A172 (cell line): ENCODE data around the gene CDSN. TPM values are rescaled to one million over a fixed set of nuclear protein-coding genes. Genes with fewer than 3 reads are reported as not detected.

ENCODE experiments used
- DNase-seq: peaks from one replicate; pipeline ENCODE4 v3.0.0-alpha.2; 2015; ENCODE audit warnings: low spot score
- total RNA-seq: library from RNA; depleted of rRNA; stranded (reverse); fragments of >200 nt; shearing (Covaris generic); gene quantifications from 2 replicates; pipeline ENCODE4 v1.2.3, GENCODE V29; 2014

Gene CDSN
- total RNA-seq, 1 experiment from 2014 or later, result not detected

DNA sequence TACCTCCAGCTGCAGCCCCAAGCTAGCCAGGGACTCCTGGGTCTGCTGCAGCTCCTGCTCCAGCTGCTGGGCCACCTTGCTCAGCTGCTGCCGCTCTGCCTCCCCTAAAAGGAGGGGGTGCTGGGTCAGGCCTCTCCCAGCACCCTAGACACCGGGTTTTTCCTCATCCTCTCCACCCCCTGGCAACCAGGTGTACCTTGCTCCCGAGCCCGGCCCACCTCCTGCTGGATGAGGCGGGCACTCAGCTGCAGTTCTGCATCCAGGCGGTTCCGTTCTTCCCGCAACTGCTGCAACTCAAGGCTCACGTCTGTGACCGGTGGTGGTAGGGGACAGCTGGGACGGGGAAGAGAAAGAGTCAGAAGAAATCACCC lies 24.7 kb upstream of the CDSN start:
- DNase-seq, result no peak

DNA sequence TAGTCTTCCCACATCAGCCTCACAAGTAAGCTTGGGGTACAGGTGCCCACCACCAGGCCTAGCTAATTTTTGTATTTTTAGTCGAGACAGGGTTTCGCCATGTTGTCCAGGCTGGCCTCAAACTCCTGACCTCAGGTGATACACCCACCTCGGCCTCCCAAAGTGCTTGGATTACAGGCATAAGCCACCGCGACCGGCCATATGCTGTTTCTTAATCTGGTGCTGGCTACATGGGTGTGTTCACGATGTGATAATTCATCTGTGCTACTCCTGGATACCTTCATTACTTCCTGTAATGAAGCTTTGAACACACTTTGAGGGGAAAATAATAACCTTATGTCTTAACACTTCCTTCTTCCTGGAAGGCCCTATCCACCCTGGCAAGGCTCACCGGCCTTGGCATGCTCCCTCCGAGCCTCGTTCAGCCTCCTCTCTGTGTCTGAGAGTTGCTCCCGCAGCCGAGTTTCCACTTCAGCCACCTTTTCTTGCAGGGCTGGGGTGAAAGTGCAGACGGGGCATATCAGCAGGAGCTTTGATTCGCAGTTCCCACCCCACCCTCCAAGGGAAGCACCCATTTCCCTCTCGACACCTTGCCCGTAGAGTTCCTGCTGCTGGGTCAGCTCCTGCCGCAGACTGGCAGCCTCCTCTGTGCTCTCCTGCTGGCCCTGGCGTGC lies 24.2 kb upstream of the CDSN start:
- no peak for DNase-seq

DNA sequence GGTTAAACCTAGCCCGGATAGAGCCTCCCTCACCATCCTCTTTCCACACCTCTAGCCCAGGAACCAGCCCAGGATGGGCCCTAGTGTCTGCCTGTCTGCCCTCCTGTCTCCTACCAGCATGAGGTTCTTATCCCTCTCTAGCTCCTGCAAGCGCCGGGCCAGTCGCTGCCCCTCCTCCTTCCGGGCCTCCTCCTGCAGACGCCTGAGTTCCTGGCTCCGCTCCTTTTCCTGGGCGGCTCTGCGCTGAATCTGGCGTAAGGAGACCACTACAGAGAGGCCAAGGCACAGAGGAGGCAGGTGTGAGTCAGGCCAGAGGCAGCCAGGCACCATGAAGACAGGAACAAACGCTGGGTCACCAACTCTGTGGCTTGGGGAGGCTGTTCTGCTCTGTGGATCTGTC lies 22.9 kb upstream of the CDSN start:
- DNase-seq, result peak; percentile 85

DNA sequence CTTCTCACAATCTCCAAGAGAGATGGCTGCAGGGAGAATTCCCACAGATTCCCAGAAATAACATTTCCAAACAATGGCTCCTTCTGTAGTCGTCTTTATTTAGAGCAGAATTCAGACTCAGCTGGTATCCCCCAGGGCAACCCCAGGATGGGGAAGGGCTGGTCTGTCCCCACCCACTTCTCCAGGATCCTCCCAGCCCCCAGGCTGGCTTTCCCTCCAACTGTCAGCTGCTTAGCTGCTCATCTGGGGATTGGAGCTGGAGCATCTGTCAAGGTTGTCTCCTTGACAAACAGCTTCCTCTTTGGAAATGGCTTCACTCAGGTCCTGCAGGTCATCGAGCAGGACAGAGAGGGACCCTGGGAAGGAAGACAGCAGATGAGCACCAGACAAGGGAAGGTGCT lies 22.1 kb upstream of the CDSN start:
- no peak for DNase-seq

DNA sequence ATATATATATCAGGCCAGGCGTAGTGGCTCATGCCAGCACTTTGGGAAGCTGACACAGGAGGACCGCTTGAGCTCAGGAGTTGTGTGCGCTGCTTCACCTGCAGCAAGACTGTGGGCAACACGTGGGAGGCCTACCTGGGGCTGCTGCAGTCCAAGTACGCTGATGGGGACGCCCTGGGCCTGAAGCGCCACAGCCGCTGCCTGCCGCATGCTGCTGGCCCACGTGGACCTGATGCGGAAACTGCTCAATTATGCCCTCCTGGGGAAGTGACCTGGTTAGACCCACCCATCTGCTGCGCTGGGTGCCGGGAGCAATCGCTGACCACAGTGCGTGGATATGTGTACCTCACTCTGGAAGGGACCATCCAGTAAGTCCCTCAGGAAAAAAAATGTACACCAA lies 20.4 kb upstream of the CDSN start:
- DNase-seq, result no peak

DNA sequence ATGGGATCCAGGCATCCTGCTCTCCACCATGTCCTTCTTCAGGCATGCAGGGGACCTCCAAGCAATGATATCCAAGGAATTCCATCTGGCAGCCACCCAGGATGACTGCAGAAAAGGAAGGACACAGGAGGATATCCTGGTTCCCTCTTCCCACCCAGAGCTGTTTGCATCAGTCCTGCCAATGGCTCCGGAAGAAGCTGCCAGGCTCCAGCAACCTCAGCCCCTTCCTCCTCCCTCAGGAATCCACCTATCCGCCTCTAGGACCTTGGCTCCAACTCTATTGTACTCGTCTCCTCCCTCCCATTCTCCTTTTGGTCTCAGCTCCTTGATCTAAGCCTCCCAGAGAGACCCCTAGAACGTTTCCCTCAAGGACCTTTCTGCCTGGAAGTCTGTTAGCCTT lies 19.4 kb upstream of the CDSN start:
- peak; percentile 72 for DNase-seq

DNA sequence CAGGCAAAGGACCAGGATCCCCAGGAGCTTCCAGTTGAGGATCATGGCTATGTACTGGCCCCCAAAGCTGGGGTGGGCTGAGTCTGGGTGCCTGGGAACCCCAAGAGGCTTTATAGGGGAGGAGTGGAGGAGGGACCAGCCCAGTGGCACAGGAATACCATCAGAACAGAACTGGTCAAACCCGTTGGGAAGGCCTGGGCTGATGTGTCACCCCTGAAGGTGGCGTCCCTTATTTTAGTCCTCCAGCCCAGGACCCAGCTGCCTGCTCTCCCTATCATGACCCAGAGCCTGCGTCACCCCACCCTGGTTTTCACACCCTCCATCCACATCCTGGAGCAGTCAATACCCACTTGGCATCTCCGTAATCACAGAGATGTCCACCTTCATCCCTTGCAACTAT lies 18.7 kb upstream of the CDSN start, which contains the start of gene PSORS1C2:
PSORS1C2 (minus strand) TSS at position 85 of the 400 bp plus-strand sequence; CDS start at position 45, 40 bp downstream.
- no peak for DNase-seq

DNA sequence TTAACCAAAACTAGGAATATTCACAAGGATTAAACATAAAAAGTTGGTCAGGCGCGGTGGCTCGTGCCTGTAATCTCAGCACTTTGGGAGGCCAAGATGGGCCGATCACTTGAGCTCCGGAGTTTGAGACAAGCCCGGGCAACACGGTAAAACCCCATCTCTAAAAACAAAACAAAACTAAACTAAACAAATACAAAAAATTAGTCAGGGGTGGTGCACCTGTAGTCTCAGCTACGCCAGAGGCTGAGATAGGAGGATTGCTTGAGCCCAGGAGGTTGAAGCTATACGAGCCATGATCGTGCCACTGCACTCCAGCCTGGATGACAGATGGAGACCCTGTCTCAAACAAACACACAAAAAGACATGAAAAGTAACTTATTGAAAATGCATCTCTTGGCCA lies 15.5 kb upstream of the CDSN start:
- DNase-seq, result no peak

DNA sequence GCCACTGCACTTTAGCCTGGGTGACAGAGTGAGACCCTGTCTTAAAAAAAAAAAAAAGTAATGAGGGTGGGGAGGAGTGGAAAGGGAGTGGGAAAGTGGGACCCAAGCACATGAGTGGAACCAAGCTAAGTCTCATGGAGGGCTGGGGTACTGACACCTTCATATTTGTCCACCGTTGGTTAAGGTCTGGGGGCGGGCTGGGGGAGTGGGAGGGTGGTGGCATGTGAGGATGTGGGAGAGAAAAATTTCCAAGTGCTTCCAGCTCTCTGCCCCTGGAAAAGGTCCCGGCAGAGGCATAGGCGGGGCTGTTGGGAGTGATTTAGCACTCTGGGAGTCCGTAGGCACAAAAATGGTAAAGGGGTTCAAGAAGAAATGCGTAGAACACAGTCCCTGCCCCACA lies 12.6 kb upstream of the CDSN start:
- no peak for DNase-seq

DNA sequence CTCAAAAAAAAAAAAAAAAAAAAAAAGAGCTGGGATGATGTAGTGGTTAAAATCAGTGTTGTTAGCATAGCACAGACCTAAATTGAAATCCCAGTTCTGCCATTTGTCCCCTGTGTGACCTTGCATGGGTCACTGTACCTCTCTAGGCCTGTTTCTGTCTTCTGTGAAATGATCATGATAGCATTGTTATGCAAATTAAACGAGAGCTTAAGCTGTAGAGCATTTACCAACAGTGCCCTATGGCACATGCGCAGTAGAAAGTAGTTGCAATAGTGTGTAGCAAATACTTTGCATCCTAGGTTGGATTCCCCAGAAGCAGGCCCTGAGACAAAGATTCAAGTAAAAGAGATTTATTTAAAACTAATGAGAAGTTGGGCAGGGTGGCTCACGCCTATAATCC lies 11.3 kb upstream of the CDSN start:
- no peak for DNase-seq

DNA sequence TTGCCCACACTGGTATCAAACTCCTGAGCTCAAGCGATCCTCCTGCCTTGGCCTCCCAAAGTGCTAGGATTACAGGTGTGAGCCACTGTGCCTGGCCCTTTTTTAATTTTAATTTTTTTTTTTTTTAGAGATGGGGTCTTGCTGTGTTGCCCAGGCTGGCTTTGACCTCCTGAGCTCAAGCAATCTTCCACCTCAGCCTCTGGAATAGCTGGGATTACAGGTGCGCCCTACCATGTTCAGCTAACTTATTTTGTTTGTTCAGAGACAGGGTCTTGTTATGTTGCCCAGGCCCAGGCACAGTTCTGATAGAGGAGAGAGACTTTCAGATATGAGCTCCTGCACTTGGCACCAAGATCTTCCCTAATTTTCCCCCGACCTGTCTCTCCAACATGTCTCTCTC lies 10.5 kb upstream of the CDSN start:
- DNase-seq, result no peak

DNA sequence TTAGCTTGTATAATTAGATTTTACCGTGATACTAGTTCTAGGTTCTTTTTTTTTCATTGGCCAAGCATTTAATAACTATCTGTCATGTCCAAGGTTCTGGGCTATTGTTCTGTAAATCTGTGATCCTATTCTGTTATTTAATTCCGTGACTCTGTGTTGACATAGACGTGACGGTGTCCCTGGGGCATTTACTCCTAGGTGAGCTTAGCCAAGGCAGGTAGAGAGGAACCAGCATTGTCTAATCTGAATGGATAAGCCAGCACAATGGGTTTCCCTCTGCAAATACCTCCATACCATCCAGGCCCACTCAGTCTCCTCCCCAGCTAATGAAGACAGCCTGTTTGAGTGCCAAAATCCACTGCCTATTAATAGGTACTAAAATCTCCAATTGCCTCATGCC lies 8.9 kb upstream of the CDSN start:
- no peak for DNase-seq

DNA sequence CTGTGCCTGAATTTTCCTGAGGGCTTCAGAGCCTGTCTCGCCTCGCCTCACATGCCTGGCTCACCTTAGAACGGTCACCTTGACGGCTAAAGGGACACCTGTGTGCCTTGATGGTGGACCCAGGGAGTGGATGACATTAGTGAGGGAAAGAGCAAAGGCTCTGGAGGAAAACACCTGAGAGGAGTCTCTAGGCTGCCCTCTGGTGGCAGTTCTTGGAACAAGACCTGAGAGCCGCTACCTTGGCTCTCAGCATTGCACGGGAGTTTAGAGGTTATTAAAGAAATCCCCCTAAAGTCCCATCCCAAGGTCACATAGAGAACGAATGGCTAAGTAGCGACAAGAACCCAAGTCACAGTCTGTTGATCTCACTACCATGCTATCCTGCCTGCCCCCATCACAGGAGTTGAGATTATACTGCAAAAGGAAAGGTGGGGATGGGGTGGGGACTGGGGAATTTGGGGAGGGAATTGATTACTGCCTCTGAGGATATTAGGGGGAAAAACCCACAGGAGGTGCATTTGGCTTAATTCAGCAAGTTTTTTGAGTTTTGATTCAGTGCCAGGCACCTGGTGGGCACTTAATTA lies 7.9 kb upstream of the CDSN start:
- DNase-seq, result peak; percentile 52

DNA sequence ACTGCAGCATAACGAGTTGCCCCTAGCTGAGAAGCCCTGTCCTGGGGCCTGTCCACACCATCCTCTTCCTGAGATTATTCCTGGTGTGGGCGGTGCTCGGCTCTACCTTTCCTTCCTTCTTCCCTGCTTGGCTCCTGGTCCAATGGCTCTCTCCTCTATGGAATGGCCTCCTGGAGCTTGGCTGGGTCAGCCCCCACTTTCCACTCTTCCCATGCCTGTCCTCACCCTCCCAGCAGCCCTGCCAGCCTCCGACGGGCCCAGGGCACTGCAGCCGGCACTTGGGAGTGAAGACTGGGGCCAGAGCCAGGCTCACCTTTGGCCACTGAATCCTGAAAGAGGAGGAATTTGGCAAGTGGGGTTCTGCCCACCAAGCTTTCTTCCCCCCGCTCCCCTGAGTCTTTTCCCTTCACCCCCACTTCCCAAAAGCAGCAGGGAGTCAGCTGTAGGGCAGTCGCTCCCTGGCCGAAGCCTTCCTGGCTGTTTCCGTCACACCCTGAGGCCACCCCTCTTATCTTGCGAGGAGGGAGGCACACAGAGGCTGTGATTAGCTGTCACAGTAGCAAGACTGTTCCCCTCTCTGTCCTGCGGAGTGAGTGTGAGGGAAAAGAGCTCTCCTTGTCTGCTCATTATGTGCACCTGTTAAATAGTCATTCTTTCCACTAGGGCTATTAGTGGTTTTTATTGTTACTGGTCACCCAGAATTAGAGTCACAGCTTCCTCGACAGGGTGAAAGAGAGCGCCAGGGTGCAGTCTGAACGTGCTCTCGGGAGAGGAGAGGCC lies 6.3 kb upstream of the CDSN start:
- no peak for DNase-seq

DNA sequence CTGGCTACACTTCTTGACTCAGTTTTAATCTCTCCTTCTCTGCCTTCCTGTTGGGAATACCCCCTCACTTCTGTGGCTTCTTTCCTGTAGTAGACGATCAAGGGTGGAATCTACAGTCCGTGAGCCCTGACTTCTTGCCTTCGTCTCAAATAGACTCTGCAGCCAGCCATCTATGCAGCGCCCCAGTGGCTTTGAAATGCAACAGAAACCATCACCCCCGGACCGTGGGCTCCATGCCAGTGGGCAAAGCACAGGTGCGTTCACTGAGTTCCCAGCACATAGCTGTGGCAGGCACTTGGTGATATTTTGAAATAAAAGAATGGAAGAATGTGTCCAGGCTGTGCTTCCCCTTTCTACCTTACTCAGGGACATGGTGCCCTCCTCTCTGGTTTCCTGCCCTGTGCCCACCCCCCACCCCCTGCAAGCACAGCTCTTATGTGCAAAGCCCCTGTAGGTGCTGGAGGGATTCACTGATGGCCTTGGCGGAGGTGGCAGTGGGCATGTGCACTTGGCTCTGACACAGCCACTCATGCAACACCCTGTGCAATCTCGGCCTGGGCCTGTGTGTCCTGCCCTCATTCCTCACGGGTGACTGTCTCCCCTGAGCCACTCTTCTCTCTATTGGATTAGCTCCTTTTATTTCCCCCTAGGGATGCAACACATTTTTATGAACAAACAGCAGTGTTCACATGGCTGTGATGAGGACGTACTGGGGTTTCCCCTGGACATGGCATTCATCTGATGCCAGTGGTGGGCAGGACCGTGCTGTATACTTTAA lies 5.5 kb upstream of the CDSN start:
- DNase-seq, result peak; percentile 71

DNA sequence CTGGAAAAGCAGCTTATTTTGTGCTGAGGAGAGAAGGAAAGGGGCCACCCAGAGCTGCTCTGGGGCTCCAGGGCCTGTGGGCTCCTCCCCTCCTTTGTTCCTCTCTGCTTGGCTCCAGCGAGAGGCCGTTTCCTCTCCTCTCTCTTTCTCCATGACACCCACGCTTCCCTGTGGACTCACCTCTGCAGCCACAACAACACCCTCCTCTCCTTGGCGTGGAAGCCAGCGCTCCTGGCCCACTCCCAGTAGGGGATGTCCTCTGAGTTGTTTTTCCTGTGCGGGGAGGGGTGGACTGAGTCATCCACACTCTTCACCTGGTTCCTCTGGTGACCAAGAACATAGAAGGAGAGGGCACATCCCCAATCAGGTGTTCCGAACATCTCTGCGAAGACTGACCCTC lies 4.9 kb upstream of the CDSN start:
- peak; percentile 69 for DNase-seq

DNA sequence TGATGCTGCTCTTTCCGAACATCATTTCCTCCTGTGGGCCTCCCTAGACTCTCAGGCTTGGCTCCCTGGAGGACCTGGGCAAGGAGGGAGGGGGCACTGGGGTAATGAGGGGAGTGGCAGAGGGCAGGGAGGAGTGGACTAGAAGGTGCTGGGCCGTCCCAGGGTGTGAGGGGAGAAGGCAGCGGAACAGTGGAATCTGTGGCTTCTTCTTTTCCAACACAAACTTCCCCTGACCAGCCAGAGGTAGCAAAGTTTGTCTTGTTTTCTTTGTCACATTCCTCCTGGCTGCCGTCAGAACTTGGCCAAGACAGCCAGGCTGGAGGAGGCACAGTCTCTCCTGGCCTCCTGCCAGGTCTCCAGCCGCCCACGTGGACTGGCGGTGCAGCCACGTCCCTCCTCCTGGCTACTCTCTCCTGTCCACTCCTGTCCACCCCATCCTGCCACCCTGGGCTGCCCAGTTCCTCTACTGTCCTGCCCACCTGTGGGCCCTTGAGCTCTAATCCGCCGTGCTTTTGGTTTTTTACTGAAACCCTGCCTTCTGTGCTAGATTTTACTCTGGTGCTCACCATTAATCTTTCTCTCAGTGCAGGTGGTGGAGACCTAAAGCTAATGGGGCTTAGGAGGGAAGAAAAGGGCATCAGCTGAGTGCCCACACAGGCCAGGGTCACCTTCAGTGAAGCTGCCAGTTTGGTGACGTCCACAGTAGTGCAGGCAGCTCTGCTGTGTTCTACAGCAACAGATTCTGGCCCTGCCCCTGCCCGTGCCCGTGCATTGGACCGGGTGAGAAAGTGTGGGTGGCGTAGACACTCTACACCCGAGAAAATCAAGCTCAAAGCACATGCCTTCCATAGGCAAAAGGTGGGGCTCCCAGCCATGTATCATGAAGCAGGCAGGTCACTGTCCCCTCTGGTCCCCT lies 2.8 kb upstream of the CDSN start:
- DNase-seq, result peak; percentile 93

DNA sequence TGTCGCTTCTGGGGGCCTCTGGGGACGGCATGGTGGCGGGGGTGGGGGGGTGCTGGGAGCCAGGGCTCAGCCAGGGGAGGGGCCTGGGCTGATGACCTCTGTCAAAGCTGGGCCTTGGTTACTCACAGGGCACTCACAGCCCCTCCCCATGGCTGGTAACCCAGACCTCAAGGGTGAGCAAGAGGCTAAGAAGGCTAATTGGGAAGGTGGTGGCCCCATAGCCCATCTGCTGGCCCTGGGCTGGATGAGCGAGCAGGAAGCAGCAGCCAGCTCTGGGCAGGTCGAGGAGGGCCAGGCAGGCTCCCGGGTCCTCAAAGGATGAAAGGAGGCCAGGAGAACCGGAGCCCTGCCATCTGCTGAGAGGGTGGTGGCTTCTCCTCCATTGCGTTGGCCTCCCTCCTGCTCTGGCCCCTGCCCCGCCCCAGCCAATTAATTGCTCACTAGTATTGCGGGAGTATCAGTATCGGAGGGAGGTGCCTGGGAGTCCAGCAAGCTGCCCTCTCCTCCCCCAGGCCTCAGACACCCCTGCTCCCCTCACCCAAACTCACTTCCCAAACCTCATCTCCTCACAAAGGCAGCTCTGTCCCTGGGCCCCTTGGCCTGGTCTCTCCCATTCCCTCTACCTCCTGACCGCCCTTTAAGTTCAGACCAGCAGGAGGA lies 1.0 kb upstream of the CDSN start:
- DNase-seq, result no peak

DNA sequence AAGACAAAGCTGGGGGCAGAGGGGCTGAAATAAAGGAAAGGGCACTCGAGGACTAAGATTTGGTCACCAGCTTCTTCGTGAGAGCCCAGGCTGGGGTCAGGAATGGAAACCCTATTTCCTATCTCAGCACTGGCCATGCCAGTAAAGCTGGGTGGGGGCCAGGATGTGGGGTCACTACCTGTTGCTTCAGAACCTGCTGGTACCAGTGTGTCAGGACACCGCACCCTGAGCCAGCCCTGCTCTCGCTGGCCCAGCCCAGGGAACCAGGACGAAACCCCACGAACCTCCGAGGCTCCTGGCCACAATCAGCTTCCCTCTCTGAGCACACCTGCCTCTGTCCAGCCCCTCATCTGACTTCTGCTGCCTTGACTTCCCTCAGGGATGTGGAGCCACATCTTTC lies 2.1 kb downstream of the CDSN start:
- DNase-seq, result no peak

DNA sequence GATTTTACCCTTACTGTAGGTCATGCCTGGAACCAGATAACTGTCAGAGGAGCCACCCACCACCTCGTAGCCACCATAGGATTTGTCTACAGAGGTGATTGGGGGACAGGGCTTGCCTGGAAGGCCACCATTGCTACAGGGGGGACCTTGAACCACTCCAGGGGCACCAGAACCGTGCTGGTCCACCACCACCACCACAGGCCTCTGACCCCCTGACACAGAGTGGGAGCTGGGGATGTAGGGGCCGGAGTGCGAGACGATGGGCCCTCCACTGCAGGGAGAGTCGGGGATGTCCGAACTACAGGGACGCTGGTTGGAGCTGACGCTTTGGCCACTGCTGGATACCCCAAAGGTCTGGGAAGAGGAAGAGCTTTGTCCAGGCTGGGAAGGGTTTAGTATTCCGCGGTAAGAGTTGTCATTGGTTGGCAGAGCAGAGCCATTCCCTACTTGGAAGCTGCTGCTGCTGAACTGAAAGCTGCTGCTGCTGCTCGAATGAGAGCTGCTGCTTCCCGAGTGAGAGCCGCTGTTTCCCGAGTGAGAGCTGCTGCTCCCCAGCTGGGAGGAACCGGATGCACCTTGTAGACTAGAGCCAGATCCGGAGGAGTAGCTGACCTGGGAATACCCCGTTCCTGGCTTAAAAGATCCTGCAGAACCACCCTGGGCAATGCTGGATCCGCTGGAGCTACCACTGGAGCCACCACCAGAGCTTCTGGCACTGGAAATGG lies 3.4 kb downstream of the CDSN start:
- DNase-seq, result no peak
